ENCODE results near the gene FMN1. TPM values are rescaled to one million over a fixed set of nuclear protein-coding genes. Genes with fewer than 3 reads are reported as not detected.

FMN1 gene
- total RNA-seq, 4 donors from 2014 or later = 5.1 to 13.3 (median 9.0) TPM

- WGBS, 2 donors (ENCODE audit: low coverage in 1 of 2) = no CpG with 5 or more reads among the region's 99 CpGs
- Histone ChIP-seq H3K9me3 (no peaks in the 10 kb centered on the region), H3K4me3 (peak within 1 kb of the TSS; percentile 56 to 69), H3K27ac (peak within 1 kb of the TSS; percentile 71 to 89 (median 85)), H3K4me1 (peaks cover 0 to 32% (median 21%) of the 10 kb centered on the region in 3 donors), H3K36me3 (no peaks in the 10 kb centered on the region), H3K27me3 (peaks cover 45% of the 10 kb centered on the region)
- TF ChIP-seq, protein P1, sequence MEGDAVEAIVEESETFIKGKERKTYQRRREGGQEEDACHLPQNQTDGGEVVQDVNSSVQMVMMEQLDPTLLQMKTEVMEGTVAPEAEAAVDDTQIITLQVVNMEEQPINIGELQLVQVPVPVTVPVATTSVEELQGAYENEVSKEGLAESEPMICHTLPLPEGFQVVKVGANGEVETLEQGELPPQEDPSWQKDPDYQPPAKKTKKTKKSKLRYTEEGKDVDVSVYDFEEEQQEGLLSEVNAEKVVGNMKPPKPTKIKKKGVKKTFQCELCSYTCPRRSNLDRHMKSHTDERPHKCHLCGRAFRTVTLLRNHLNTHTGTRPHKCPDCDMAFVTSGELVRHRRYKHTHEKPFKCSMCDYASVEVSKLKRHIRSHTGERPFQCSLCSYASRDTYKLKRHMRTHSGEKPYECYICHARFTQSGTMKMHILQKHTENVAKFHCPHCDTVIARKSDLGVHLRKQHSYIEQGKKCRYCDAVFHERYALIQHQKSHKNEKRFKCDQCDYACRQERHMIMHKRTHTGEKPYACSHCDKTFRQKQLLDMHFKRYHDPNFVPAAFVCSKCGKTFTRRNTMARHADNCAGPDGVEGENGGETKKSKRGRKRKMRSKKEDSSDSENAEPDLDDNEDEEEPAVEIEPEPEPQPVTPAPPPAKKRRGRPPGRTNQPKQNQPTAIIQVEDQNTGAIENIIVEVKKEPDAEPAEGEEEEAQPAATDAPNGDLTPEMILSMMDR (IDR thresholded peaks at IDR 0.05) = no peak
- TF ChIP-seq POLR2AphosphoS5 (IDR thresholded peaks at IDR 0.05) (peak; percentile 68), POLR2A (IDR thresholded peaks at IDR 0.05) (peak; percentile 68 to 69), EP300 (IDR thresholded peaks at IDR 0.05) (no peak)
- peak; percentile 63 for ATAC-seq
These were observed 476.9 kb downstream of the FMN1 start, which contains the start of gene GREM1 for GRCh38 chr15:32717426-32718226. GREM1 (plus strand) TSS chr15:32718004; CDS start chr15:32730691, 12,687 bp downstream.

DNA sequence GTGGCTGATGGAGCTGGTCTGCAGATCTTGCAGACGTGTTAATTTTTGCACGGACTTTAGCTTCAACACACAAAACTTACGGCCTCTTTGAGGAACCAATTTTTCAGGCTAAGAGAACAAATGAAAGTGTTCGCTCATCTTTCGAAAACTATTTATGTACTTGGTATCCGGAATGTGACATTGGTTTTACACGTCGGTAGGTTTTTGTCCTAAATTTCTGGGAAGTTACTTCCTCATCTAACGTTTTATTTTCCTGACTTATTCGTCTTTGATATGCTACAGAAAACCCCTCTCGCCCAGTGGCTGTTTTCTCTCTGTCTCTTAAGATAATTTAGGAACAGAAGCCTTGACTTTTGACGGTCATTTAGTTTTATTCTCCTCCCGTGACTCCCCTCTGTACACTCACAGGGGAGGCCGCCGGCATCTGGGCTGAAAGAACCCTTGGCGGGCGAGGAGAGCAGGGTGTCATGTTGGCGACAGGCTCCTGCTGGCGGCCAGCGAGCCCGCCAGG lies 477.5 kb downstream of the FMN1 start:
- Histone ChIP-seq H3K27me3 (peaks cover 45% of the 10 kb centered on the region), H3K4me3 (peak overlapping the region; percentile 56 to 69)
- WGBS, 2 donors (ENCODE audit: low coverage in 1 of 2) = 33 to 42% methylated on average over 8 to 12 of the region's 21 CpGs

GRCh38 chr15:32716216-32716914 lies 478.1 kb downstream of the FMN1 start:
- H3K9me3 ChIP-seq = no peaks in the 10 kb centered on the region
- ATAC-seq = no peak
- H3K27ac ChIP-seq = peak overlapping the region in 2 of 4 donors; percentile 71 to 89
- WGBS, 2 donors (ENCODE audit: low coverage in 1 of 2) = 44 to 54% methylated on average over 11 to 13 of the region's 13 CpGs
- H3K4me3 ChIP-seq = peak overlapping the region in 1 of 2 donors; percentile 69
- peaks cover 45% of the 10 kb centered on the region for H3K27me3 ChIP-seq
- no peaks in the 10 kb centered on the region for H3K36me3 ChIP-seq
- TF ChIP-seq POLR2A (IDR thresholded peaks at IDR 0.05) (no peak), POLR2AphosphoS5 (IDR thresholded peaks at IDR 0.05) (no peak), EP300 (IDR thresholded peaks at IDR 0.05) (no peak)
- TF ChIP-seq, protein P1 (IDR thresholded peaks at IDR 0.05) = no peak
- peaks cover 0 to 32% (median 21%) of the 10 kb centered on the region in 3 donors for H3K4me1 ChIP-seq

More for the DNA sequence above, 477.5 kb downstream of the FMN1 start:
- Histone ChIP-seq H3K4me1 (peaks cover 0 to 32% (median 21%) of the 10 kb centered on the region in 3 donors), H3K36me3 (no peaks in the 10 kb centered on the region), H3K27ac (peak overlapping the region; percentile 71 to 89 (median 85)), H3K9me3 (no peaks in the 10 kb centered on the region)
- TF ChIP-seq, protein P1 (IDR thresholded peaks at IDR 0.05) = no peak
- TF ChIP-seq POLR2A (IDR thresholded peaks at IDR 0.05) (no peak), EP300 (IDR thresholded peaks at IDR 0.05) (no peak), POLR2AphosphoS5 (IDR thresholded peaks at IDR 0.05) (no peak)
- ATAC-seq = no peak

Small RNA genes lying within 50 kb of the gene (small RNA-seq; reads per million reads assigned to genes)
- gene RF00591 = 0 reads per million in 4 donors

Other genes starting within 250 kb of the FMN1 start
- 10 to 100 TPM in 1 of 4 donors, 1 to 10 TPM in 3; 3.5 to 10.2 (median 6.2) TPM for gene RYR3, start 116.3 kb upstream of the FMN1 start, total RNA-seq